ENCODE measurements around the gene SIGLEC11.

The SIGLEC11 gene

GRCh38 chr19:49915271-49915670 is 45.7 kb downstream of the SIGLEC11 start:
- DNase-seq, result no peak
- in situ Hi-C loops (cut with HindIII; ENCODE audit: low pct_ligation_motif_present, low pct_unique_long_range_greater_than_20kb, low sequenced_read_pairs), result no loop called here

- DNase-seq, result no peak
- in situ Hi-C loops (cut with HindIII; ENCODE audit: low pct_ligation_motif_present, low pct_unique_long_range_greater_than_20kb, low sequenced_read_pairs), result no loop called here
These were observed 47.3 kb downstream of the SIGLEC11 start for GRCh38 chr19:49913720-49914119.

GRCh38 chr19:49912965-49913685 is 47.8 kb downstream of the SIGLEC11 start:
- no peak for DNase-seq
- in situ Hi-C loops (cut with HindIII; ENCODE audit: low pct_ligation_motif_present, low pct_unique_long_range_greater_than_20kb, low sequenced_read_pairs), result no loop called here

- DNase-seq, result no peak
- in situ Hi-C loops (cut with HindIII; ENCODE audit: low pct_ligation_motif_present, low pct_unique_long_range_greater_than_20kb, low sequenced_read_pairs), result no loop called here
These were observed 49.4 kb downstream of the SIGLEC11 start for GRCh38 chr19:49911381-49912145.

- DNase-seq, result no peak
- in situ Hi-C loops (cut with HindIII; ENCODE audit: low pct_ligation_motif_present, low pct_unique_long_range_greater_than_20kb, low sequenced_read_pairs), result no loop called here
These were observed 50.8 kb downstream of the SIGLEC11 start for GRCh38 chr19:49910179-49910578.

GRCh38 chr19:49908480-49909420 is 52.2 kb downstream of the SIGLEC11 start:
- in situ Hi-C loops (cut with HindIII; ENCODE audit: low pct_ligation_motif_present, low pct_unique_long_range_greater_than_20kb, low sequenced_read_pairs), result no loop called here

GRCh38 chr19:49907745-49908446 is 53.1 kb downstream of the SIGLEC11 start:
- no peak for DNase-seq

More at GRCh38 chr19:49908480-49909420, 52.2 kb downstream of the SIGLEC11 start:
- DNase-seq, result no peak

GRCh38 chr19:49906879-49907564 is 54.0 kb downstream of the SIGLEC11 start:
- no peak for DNase-seq
- in situ Hi-C loops (cut with HindIII; ENCODE audit: low pct_ligation_motif_present, low pct_unique_long_range_greater_than_20kb, low sequenced_read_pairs), result no loop called here

More at GRCh38 chr19:49907745-49908446, 53.1 kb downstream of the SIGLEC11 start:
- in situ Hi-C loops (cut with HindIII; ENCODE audit: low pct_ligation_motif_present, low pct_unique_long_range_greater_than_20kb, low sequenced_read_pairs), result no loop called here

GRCh38 chr19:49904136-49904535 is 56.8 kb downstream of the SIGLEC11 start:
- no peak for DNase-seq
- in situ Hi-C loops (cut with HindIII; ENCODE audit: low pct_ligation_motif_present, low pct_unique_long_range_greater_than_20kb, low sequenced_read_pairs), result no loop called here

All from ACHN (cell line).